ENCODE data around the gene STON2.

The STON2 gene

DNA sequence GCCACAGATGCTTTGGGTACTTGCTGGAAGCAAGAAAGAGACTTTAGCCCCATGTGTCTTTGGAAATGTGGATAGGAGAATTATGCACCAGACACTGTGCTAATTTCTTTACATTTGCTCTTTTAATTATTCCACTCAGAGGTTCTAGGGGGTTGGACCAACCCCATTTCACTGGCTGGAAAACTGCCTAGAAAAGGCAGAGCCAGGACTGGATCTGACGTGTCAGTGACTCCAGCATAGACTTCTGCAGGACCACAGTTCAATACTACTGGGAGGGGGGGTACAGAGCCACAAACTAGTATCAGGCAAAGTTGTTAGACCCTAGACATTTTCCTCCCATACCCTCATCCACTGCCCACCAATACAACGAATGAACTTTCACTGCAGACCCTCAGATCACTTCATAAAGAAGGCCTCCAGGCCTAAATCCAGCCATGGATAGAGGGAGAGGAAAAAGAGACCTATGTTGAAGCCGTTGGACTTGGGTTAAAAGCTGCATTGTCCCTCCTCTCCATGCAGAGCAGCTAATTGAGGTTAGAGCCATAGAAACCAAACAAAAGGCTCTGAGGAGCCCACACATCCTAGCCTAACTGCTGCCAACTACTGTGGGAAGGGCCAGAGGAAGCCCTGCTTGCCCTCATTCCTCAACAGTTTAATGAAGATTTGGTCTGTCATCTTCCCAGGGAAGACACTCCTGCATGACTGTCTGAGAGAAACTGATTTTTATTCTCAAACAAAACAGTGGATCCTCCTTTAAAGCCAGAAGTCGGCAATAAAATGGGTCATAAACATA, 68.7 kb downstream of the STON2 start:
- no peak for DNase-seq (ENCODE audit: low read depth)

GRCh38 chr14:81330619-81331122, 69.5 kb downstream of the STON2 start:
- no peak for DNase-seq (ENCODE audit: low read depth)

DNA sequence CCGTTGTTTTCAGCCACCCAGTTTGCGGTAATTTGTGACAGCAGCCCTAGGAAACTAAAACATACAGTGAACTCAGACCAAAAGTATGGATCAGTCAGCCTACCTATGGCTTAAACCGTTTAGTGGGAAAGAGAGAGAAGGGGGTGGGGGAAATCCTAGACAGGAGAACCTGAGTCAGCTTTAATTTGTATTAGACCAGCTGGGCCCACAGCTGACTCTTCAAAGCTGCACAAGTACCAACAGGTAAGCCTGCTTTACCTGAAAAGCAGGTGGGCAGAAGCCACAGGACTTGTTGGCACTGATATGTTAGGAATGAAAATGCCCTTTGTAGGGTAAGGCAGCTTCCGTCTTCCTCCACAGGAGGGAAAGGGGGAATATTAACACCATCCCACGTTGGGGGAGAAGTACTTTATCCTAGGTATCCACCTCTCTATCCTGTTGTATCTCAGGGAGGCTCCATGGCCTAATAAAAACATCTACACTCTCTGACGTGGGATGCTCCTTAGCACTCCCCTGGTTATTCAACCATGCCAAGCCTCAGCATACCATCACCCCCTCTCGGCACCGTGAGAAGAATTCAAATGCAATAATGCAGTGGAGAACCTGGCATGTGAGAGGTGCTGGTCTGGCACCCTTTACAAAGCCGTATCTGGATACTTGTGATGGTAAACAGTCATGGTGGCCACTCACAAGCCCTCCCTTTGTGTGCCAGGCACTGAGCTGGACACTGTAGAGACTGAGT, 70.3 kb downstream of the STON2 start:
- no peak for DNase-seq (ENCODE audit: low read depth)

GRCh38 chr14:81326451-81326850, 73.7 kb downstream of the STON2 start:
- DNase-seq (ENCODE audit: low read depth): no peak

DNA sequence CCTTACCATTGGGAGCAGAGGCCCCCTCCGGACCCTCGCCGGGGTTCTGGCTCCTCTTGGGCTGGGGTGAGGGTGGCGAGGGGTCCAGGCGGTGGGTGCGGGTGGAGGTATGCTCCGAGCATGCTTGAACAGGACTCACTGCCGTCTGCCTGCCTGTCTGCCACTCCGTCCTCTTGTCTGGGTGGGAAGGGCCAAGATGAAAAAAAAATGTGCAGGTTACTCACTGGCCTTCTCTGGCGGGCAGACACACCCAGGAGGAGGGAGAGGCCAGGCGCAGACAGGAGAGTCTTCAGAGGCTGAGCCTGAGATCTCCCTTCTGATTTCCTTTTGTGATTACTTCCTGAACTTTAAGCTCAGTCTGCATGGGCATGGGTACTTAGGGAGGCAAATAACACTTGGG, 76.1 kb downstream of the STON2 start:
- no peak for DNase-seq (ENCODE audit: low read depth)

GRCh38 chr14:81323093-81323492, 77.0 kb downstream of the STON2 start:
- DNase-seq (ENCODE audit: low read depth): no peak

- DNase-seq (ENCODE audit: low read depth): no peak
Observed at GRCh38 chr14:81319946-81320345, 80.2 kb downstream of the STON2 start.

DNA sequence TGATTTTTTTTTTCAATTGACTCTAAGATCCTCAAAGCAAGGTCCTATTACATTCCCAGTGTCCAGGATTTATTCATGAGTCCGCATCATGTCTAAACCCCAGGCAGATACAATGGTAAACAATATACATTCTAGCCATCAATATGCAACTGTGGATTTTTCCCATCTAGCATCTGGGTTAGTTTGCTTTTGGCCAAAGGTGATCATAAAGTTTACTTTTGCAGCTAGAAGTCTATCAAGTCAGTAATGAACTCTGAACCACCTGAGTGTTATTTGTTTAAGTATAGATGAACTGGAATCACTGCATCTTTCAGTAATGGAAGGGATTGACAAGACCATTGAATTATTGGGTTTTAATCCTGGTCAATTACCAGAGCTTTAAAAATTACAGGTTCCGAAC, 80.8 kb downstream of the STON2 start:
- DNase-seq (ENCODE audit: low read depth): no peak

- no peak for DNase-seq (ENCODE audit: low read depth)
Observed at GRCh38 chr14:81315341-81315740, 84.8 kb downstream of the STON2 start.

DNA sequence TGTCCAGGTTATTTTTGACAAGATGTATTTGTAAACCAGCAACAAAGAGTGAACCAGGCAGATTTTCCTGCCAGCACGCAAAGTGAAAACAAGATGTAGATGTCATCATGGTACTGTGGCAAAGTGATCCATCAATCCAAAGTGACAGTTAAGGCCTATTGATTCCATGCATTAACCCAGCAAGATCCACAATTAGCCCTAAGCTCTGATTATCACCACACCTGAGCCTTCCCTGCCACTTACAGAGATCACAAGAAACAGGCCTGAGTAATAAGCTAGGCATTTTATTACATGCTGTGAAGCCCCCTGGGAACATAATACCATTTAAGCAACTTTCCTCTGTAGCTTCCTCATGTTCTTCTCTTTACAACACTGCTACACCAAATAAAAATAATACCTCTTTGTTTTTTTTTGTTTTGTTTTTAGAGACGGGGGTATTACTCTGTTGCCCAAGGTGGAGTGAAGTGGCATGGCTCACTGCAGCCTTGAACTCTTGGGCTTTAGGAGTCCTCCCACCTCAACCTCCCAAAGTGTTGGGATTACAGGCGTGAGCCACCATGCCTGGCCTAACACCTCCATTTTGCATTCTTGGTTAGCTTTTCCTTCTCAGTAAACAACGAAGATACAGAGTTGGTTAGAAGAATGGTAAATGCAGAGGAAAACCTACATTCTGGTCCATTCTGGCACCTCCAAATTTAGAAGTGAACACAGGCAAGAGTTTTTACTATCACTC, 85.5 kb downstream of the STON2 start:
- no peak for DNase-seq (ENCODE audit: low read depth)

DNA sequence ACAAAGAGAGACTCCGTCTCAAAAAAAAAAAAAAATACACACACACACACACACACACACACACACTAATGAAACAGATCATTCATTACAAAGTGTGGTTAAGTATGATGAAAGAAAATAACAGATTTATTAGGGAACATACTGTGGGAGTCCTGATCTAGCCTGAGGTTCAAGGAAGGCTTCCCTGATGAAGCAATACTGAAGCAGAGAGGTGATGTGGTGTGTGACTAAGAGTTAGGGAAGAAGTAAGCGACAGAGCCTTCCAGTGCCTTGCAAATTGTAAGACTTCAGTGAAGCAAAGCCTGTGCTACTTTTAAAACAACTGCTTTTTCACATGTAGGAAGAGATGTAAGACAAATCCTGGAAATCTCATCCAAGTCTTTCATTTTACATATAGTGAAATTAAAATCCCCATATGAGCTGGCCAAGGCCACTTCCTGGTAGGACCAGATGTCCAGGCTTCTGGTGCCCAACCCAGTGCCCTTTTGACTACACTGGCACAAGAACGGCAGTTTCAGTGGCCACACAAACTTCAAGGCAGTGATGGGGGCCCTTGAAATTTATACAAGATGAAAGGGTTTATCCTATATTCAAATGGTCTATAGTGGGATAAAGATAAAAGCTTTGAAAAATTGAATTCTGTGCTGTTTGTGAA, 86.2 kb downstream of the STON2 start:
- no peak for DNase-seq (ENCODE audit: low read depth)

DNA sequence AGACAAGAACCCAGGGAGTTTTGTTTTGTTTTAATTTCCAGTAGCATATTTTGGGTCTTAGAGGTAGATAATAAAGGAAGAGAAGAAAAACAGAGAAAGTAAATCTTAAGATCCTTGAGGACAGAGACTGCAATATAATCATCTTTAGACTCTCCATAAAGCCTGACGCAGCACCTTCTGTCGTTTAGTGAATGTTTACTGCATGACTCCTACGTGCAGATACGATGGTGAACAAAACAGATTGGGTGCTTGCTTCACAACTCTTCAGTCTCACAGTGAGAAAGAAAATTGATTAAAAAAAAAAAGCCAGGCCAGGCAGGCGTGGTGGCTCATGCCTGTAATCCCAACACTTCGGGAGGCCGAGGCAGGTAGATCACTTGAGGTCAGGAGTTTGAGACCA, 86.9 kb downstream of the STON2 start:
- DNase-seq (ENCODE audit: low read depth): no peak

DNA sequence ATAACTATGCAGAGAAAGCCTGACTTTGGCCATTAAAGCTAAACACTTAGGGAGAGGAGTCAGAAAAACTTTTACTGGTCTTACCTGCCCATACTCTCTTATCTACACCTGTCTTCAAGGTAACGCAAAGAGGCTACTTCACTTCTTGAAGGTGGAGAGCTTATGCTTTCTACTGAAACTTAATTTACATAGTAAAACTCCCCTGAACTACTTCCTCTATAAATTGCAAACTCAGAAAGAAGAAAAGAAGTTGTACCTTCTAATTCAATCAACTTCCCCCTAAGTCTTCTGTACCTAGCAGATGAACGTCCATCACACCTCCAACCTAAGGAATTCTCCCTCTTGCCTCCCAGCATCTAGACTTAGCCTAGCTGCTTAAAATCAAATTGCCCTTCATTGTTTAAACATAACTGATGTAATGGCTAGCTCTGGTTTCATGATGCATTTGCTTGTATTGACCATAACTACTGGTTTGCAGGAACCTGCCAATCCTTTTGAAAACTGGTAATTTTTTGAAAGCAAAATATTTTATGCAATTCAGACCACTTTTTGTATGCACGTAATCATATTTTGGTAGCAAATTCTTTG, 87.7 kb downstream of the STON2 start:
- no peak for DNase-seq (ENCODE audit: low read depth)

DNA sequence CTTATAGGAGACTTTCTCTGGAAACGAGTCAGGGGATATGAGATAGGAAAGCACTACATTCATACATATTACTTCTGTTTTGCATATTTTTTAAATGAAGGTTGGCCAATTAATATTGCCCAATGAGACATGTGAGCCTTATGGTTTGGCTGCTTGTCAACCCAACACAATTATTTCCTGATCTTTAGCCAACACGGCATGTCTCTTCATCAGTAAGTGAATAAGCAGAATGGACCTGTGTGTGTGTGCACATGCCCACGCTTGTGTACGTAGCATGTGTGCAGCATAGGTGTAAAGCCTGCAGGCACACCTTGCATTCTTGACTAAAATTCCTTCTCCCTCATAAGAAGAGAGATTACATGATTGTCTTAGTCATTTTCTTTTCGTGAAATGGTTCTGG, 88.3 kb downstream of the STON2 start:
- DNase-seq (ENCODE audit: low read depth): no peak

DNA sequence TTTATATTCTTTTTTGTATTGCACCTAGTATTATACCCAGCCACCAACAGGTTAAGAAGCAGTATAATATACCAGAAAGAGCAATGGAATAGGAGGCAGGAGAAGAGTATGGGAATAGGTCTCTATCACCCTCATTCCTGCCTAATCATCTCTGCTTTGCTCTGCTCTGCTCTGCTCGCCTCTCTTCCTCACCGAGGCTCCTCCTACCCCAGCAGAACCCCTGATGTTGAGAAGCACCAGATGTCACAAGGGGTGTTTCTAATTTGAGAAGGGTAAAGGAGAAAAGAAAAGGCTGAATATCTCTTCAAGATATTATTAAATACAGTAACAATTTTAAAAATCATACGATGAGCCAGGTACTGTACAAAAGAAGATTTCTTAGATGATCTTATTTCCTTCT, 89.0 kb downstream of the STON2 start:
- no peak for DNase-seq (ENCODE audit: low read depth)

DNA sequence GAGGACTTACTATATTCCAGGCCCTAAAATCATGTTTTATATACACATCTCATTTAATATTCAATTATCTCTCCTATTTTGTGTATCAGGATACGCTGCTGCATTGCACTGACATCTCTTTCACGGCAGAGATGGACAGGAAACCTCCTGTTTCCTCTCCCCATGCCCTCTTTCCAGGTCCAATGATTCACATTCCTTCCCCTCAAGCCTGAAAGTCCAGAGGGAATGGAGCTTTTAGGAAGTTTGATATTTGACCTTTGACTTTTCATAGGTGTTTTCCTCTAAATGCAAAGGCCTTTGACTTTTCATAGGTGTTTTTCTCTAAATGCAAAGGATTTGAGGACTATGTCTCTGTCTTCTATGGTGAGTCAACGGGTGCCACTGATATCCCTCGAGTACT, 89.5 kb downstream of the STON2 start:
- no peak for DNase-seq (ENCODE audit: low read depth)

DNA sequence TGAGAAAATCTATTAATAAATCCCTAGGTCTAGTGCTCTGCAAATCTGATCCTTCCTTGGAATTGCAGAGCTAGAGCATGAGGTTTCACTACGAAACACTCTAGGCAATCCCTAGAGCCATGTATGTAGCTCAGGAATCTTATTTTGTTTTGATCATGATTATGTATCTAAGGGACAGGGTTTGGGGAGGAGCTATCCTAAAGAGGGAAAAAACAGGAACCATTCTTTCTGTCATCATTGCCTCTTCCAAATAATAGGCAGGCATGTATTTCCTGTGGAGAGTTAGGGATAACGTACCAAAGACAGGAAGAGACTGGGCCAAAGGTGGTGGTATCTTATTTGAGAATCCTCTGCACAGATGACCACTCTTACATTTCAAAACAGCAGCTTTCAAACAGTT, 90.6 kb downstream of the STON2 start:
- DNase-seq (ENCODE audit: low read depth): no peak

GRCh38 chr14:81305743-81306142, 94.4 kb downstream of the STON2 start:
- no peak for DNase-seq (ENCODE audit: low read depth)

DNA sequence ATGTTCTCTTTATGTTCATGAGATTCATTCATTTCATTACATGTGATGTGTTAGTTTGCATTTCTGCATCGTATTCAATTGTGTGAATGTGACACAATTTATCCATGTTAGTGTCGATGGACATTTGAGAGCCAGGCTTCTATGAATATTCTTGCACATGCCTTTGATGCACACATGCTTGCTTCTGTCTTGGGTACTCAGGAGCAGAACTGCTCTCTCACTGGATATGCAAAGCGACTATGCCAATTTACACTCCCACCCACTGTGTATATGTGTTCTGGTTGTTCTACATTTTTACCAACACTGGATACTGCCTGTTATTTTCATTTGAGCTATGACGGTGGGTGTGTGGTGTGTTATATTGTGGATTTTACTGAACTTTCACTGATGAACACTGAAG, 95.1 kb downstream of the STON2 start:
- no peak for DNase-seq (ENCODE audit: low read depth)

DNA sequence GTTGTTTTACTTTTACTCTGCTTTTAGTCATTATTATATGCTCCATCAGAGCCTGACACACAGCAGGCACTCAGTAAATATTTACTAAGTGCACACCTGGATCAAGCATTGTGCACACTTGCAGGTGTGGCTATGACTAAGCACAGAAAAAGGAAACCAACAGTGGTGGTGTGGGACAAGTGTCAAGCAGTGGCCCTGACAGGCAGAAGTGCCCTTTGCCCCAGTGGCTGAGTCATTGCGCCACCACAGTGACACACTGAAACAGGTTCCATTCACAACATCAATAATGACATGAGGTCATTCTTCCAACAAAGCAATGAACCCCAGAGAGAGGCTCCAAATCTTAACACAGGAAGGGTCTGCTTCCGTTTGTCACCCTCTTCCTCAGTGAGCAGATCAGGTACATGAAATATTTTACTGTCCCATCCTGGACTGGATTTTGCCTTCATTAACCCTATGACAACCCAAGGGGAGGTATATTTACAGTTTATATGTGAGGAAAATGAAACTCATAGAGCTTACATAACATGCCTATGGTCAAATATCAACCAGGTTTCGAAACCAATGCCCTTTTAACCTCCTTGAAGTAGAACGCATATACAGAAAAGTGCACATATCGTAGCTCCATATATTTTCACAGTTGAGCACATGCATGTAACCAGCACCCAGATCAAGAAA, 96.7 kb downstream of the STON2 start:
- no peak for DNase-seq (ENCODE audit: low read depth)

DNA sequence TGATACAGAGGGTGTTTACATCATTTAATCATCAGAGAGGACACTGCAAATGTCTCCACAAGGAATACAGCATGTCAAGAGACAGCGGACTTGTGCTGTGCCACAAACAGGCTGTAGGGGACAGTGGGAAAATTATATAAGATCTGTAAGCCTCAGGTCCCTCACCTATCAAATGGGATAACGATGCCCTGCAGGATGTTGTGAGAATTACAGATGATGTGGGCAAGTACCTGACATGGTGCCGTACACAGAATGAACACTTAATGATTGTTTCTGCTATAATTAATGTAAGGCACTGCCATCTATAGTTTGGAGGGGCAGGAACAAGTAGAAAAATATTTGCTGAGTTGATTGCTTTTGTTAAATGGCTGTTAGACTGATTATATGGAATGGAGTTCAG, 97.5 kb downstream of the STON2 start:
- DNase-seq (ENCODE audit: low read depth): no peak

All from activated gamma-delta T cell treated with anti-CD3 and anti-CD28 coated beads, Interleukin-2, amount 50 U/mL, for 16 hours (primary cell).